Natural killer cell (primary cell): ENCODE measurements around the gene SHB. TPM values are rescaled to one million over a fixed set of nuclear protein-coding genes. Genes with fewer than 3 reads are reported as not detected.
A peak's percentile ranks its signal among the peaks of the same experiment; 100 is the strongest.

Experiments used
- ATAC-seq, 3 donors: fragments of 150-1000 bp in 2 of 3; fragments of 200-7000 bp in 1 of 3; cut with Tn5 transposase; 1 replicate in 1 of 3; 2 replicates in 2 of 3; pipeline ENCODE4 v1.10.0; 2021; ENCODE audit warnings: mild to moderate bottlenecking in 2 of 3, moderate library complexity in 2 of 3
- DNase-seq, 2 donors: peaks; one replicate each; pipeline versions ENCODE4 v3.0.0 to v3.0.0-alpha.2; 2013 to 2021; ENCODE audit warnings: mixed read lengths in 1 of 2
- H3K27ac ChIP-seq: one replicate; pipeline ENCODE4 v1.5.1; 2013; ENCODE audit warnings: mild to moderate bottlenecking, low read length
- H3K27me3 ChIP-seq: one replicate; pipeline ENCODE4 v1.6.1; 2013; ENCODE audit warnings: low read length; ENCODE audit not compliant: control insufficient read depth, insufficient read depth
- H3K36me3 ChIP-seq: one replicate; pipeline ENCODE4 v1.6.1; 2013; ENCODE audit warnings: low read length; ENCODE audit not compliant: control insufficient read depth, insufficient read depth
- H3K4me1 ChIP-seq: one replicate; pipeline ENCODE4 v1.6.1; 2013; ENCODE audit warnings: low read length; ENCODE audit not compliant: control insufficient read depth, insufficient read depth
- H3K4me3 ChIP-seq: one replicate; pipeline ENCODE4 v1.5.1; 2013; ENCODE audit warnings: low read length
- H3K9me3 ChIP-seq: one replicate; pipeline ENCODE4 v1.6.1; 2013; ENCODE audit warnings: low read length; ENCODE audit not compliant: control insufficient read depth, insufficient read depth
- H3K27ac Mint-ChIP-seq, 2 donors: one replicate each; pipeline ENCODE4 v1.8.0; 2022; ENCODE audit warnings: mild to moderate bottlenecking in 2 of 2, mixed read lengths in 2 of 2, moderate library complexity in 1 of 2
- H3K27me3 Mint-ChIP-seq, 2 donors: one replicate each; pipeline ENCODE4 v1.8.0; 2022; ENCODE audit warnings: low read depth in 2 of 2, mixed read lengths in 2 of 2
- H3K36me3 Mint-ChIP-seq: one replicate; pipeline ENCODE4 v1.8.0; 2022; ENCODE audit warnings: mixed read lengths
- H3K4me1 Mint-ChIP-seq, 2 donors: one replicate each; pipeline ENCODE4 v1.8.0; 2022; ENCODE audit warnings: mixed read lengths in 2 of 2
- H3K4me3 Mint-ChIP-seq: one replicate; pipeline ENCODE4 v1.8.0; 2022; ENCODE audit warnings: mild to moderate bottlenecking, moderate library complexity, mixed read lengths
- H3K9me3 Mint-ChIP-seq, 2 donors: one replicate each; pipeline ENCODE4 v1.8.0; 2022; ENCODE audit warnings: mixed read lengths in 2 of 2
- CTCF ChIP-seq: fragments of 200-600 bp; IDR thresholded peaks from one replicate; pipeline ENCODE4 v1.8.0; 2022; ENCODE audit warnings: antibody characterized with exemption
- WGBS: methylation state at CpG from one replicate; pipeline ENCODE4 v1.1.7; 2013; ENCODE audit warnings: missing lambda C conversion rate; ENCODE audit not compliant: insufficient coverage; 5-methylcytosine and 5-hydroxymethylcytosine counted together
- intact Hi-C: fragments of 100-400 bp; cut with micrococcal nuclease; formaldehyde crosslinking; loops from one replicate; pipeline ENCODE4 v1.14.2; 2022
- total RNA-seq, 4 donors: library from RNA; stranded (reverse); fragments of 120-200 nt in 1 of 4; gene quantifications; one replicate each; pipeline versions ENCODE4 v1.2.3 to v1.2.4, GENCODE V29; 2013 to 2022

Gene SHB
- 1 to 10 TPM; 2.7 to 7.1 (median 2.9) TPM for total RNA-seq
- 0.56 TPM for total RNA-seq (2013)

- Mint-ChIP-seq H3K9me3 (no peaks in the 10 kb centered on the region), H3K27ac (peak within 1 kb of the TSS; percentile 75 to 84), H3K27me3 (peaks cover 0 to 5% of the 10 kb centered on the region in 2 donors), H3K4me1 (peaks cover 17 to 48% of the 10 kb centered on the region in 2 donors), H3K36me3 (no peaks in the 10 kb centered on the region), H3K4me3 (peak within 1 kb of the TSS; percentile 91)
- Histone ChIP-seq H3K27ac (peak within 1 kb of the TSS; percentile 22), H3K27me3 (peaks cover 11% of the 10 kb centered on the region), H3K4me1 (peaks cover 28% of the 10 kb centered on the region), H3K4me3 (peak within 1 kb of the TSS; percentile 75), H3K36me3 (no peaks in the 10 kb centered on the region), H3K9me3 (no peaks in the 10 kb centered on the region)
- TF ChIP-seq CTCF: peak; percentile 34
- intact Hi-C loops: loop anchor here (5.0 to 10.0 kb wide), 2 partner anchors 104 to 157 kb away; no protein-coding TSS in a partner anchor
- peak; percentile 82 to 85 (median 84) for ATAC-seq
- whole genome bisulfite sequencing: under 1% methylated on average over 134 of the region's 134 CpGs
- peak; percentile 68 to 89 for DNase-seq
These were observed at the start of gene SHB for GRCh38 chr9:38068701-38069628. SHB (minus strand) TSS chr9:38069227; CDS start chr9:38068645, 582 bp downstream.

GRCh38 chr9:38117651-38118050, 48.6 kb upstream of the SHB start:
- no peak overlapping the region for H3K4me3 Mint-ChIP-seq
- H3K36me3 Mint-ChIP-seq: no peaks in the 10 kb centered on the region
- TF ChIP-seq CTCF: no peak
- no peaks in the 10 kb centered on the region for H3K9me3 Mint-ChIP-seq
- intact Hi-C loops: no loop called here
- 75% methylated on average over 5 of the region's 5 CpGs for whole genome bisulfite sequencing
- no peak for ATAC-seq
- H3K27me3 Mint-ChIP-seq: peaks cover 12 to 19% of the 10 kb centered on the region in 2 donors
- Histone ChIP-seq H3K4me3 (no peak overlapping the region), H3K4me1 (no peaks in the 10 kb centered on the region), H3K9me3 (no peaks in the 10 kb centered on the region), H3K36me3 (no peaks in the 10 kb centered on the region), H3K27me3 (no peaks in the 10 kb centered on the region), H3K27ac (no peak overlapping the region)
- no peak overlapping the region for H3K27ac Mint-ChIP-seq
- H3K4me1 Mint-ChIP-seq: no peaks in the 10 kb centered on the region
- DNase-seq: no peak

- Histone ChIP-seq H3K36me3 (no peaks in the 10 kb centered on the region), H3K4me1 (no peaks in the 10 kb centered on the region), H3K9me3 (no peaks in the 10 kb centered on the region), H3K27ac (no peak overlapping the region), H3K27me3 (no peaks in the 10 kb centered on the region), H3K4me3 (no peak overlapping the region)
- H3K27me3 Mint-ChIP-seq: peaks cover 8 to 19% of the 10 kb centered on the region in 2 donors
- no peaks in the 10 kb centered on the region for H3K9me3 Mint-ChIP-seq
- ATAC-seq: no peak
- intact Hi-C loops: no loop called here
- H3K4me1 Mint-ChIP-seq: no peaks in the 10 kb centered on the region
- no peaks in the 10 kb centered on the region for H3K36me3 Mint-ChIP-seq
- H3K4me3 Mint-ChIP-seq: no peak overlapping the region
- no peak overlapping the region for H3K27ac Mint-ChIP-seq
- no peak for DNase-seq
- TF ChIP-seq CTCF: no peak
These were observed 45.9 kb upstream of the SHB start for GRCh38 chr9:38114905-38115304.
